Measurements from ENCODE around the gene CHMP5. TPM values are rescaled to one million over a fixed set of nuclear protein-coding genes. Genes with fewer than 3 reads are reported as not detected.

CHMP5 gene
- total and polyA plus RNA-seq, 7 experiments from 2014 or later = 21.4 to 74.6 (median 37.8) TPM

DNA sequence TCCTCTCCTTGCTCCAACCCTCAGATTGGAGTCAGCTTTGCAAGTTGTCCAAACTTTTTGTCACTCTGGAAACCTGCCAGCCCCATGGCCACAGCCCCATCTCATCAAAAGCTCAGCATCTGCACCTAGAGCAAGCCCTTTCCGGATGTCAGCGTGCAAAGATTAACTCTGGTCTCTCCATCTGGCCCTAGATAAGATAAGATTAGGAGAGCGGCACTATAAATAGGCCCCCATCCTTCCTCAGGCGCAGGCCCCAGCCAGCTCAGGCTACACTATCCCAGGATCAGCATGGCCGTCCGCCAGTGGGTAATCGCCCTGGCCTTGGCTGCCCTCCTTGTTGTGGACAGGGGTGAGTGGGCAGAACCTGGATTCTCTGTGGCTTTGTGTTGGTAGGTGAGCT, 24.9 kb upstream of the CHMP5 start, which contains the start of gene SPINK4:
Gene SPINK4 (plus strand): TSS at position 247 of the 400 bp plus-strand sequence. CDS start 42 bp downstream, at position 289.
- ChIA-PET POLR2A (no interaction called here), CTCF (no interaction called here)
- DNase-seq = no peak
- Mint-ChIP-seq H3K9me3 (no peaks in the 10 kb centered on the region), H3K27ac (peak within 1 kb of the TSS in 2 of 9 donors; percentile 14 to 57), H3K4me1 (peaks cover 4 to 11% (median 6%) of the 10 kb centered on the region in 7 donors), H3K27me3 (peaks cover 0 to 6% (median 0%) of the 10 kb centered on the region in 5 donors), H3K4me3 (no peak within 1 kb of the TSS), H3K36me3 (no peaks in the 10 kb centered on the region)
- H3K4me1 ChIP-seq (ENCODE audit: control insufficient read depth in 2 of 2, insufficient read depth in 2 of 2, low read length in 2 of 2) = no peaks in the 10 kb centered on the region
- H3K36me3 ChIP-seq (ENCODE audit: control insufficient read depth in 2 of 3, insufficient read depth in 3 of 3, low read length in 3 of 3) = no peaks in the 10 kb centered on the region
- H3K9me3 ChIP-seq (ENCODE audit: control insufficient read depth in 2 of 3, low read length in 3 of 3) = no peaks in the 10 kb centered on the region
- H3K27me3 ChIP-seq (ENCODE audit: control insufficient read depth in 2 of 2, insufficient read depth in 2 of 2, low read length in 2 of 2) = no peaks in the 10 kb centered on the region
- intact Hi-C loops (cut with micrococcal nuclease) = no loop called here
- no peak within 1 kb of the TSS for H3K27ac ChIP-seq (ENCODE audit: low read depth, low read length)
- H3K4me3 ChIP-seq (ENCODE audit: low read length) = no peak within 1 kb of the TSS
- ATAC-seq = peak; percentile 44

DNA sequence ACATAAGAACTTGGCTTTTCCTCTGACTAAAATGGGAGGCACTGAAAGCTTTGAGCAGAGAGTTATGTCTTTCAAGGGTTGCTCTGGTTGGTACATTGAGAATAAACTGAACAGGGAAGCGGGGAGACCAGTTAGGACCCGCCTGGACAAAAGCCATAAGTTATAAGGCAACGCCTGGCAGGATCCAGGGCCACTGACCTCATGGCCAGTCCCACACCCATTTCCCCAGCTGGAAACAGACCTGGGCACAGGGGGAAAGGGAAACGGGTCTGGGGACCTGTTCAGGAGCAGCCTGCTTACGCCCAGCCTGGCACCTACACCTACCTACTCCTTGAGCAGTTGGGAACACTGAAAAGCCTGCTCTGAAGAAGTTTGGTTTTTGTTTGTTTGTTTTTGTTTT, 23.6 kb upstream of the CHMP5 start:
- intact Hi-C loops (cut with micrococcal nuclease) = no loop called here
- no peaks in the 10 kb centered on the region for H3K36me3 Mint-ChIP-seq
- no peak overlapping the region for H3K4me3 Mint-ChIP-seq
- ChIA-PET CTCF (no interaction called here), POLR2A (no interaction called here)
- Histone ChIP-seq H3K4me3 (ENCODE audit: low read length) (no peak overlapping the region), H3K36me3 (ENCODE audit: control insufficient read depth in 2 of 3, insufficient read depth in 3 of 3, low read length in 3 of 3) (no peaks in the 10 kb centered on the region), H3K27ac (ENCODE audit: low read depth, low read length) (no peak overlapping the region), H3K9me3 (ENCODE audit: control insufficient read depth in 2 of 3, low read length in 3 of 3) (no peaks in the 10 kb centered on the region), H3K27me3 (ENCODE audit: control insufficient read depth in 2 of 2, insufficient read depth in 2 of 2, low read length in 2 of 2) (no peaks in the 10 kb centered on the region), H3K4me1 (ENCODE audit: control insufficient read depth in 2 of 2, insufficient read depth in 2 of 2, low read length in 2 of 2) (no peaks in the 10 kb centered on the region)
- ATAC-seq (no peak), DNase-seq (no peak)
- H3K27me3 Mint-ChIP-seq = peaks cover 0 to 6% (median 0%) of the 10 kb centered on the region in 5 donors
- H3K27ac Mint-ChIP-seq = no peak overlapping the region
- H3K9me3 Mint-ChIP-seq = no peaks in the 10 kb centered on the region
- H3K4me1 Mint-ChIP-seq = peaks cover 4 to 11% (median 6%) of the 10 kb centered on the region in 7 donors

DNA sequence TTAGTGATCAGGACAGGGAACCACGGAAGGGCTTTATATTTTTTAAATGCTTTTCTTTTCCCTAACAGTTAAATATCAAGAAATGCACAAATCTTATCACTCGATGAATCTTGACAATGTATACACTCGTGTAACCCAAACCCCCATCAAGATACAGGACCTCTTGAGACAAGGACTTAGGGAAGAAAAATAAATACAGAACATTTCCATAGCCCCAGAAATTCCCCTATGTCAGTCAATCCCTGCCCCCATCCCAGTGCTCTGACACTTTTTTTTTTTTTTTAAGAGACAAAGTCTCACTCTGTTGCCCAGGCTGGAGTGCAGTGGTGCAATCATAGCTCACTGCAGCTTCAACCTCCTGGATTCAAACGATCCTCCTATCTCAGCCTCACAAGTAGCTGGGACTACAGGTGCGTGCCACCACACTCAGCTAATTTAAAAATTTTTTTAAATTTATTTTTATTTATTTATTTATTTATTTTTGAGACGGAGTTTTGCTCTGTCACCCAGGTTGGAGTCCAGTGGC, 22.2 kb upstream of the CHMP5 start:
- ATAC-seq (no peak), DNase-seq (no peak)
- CTCF ChIA-PET = no interaction called here
- H3K9me3 ChIP-seq (ENCODE audit: control insufficient read depth in 2 of 3, low read length in 3 of 3) = no peaks in the 10 kb centered on the region
- no peaks in the 10 kb centered on the region for H3K4me1 ChIP-seq (ENCODE audit: control insufficient read depth in 2 of 2, insufficient read depth in 2 of 2, low read length in 2 of 2)
- no peaks in the 10 kb centered on the region for H3K9me3 Mint-ChIP-seq
- H3K27ac Mint-ChIP-seq = no peak overlapping the region
- H3K4me1 Mint-ChIP-seq = peaks cover 4 to 11% (median 6%) of the 10 kb centered on the region in 7 donors
- intact Hi-C loops (cut with micrococcal nuclease) = no loop called here
- H3K27me3 ChIP-seq (ENCODE audit: control insufficient read depth in 2 of 2, insufficient read depth in 2 of 2, low read length in 2 of 2) = no peaks in the 10 kb centered on the region
- no peak overlapping the region for H3K4me3 Mint-ChIP-seq
- H3K27me3 Mint-ChIP-seq = peaks cover 0 to 6% (median 0%) of the 10 kb centered on the region in 5 donors
- POLR2A ChIA-PET = no interaction called here
- peaks cover 2 to 9% (median 5%) of the 10 kb centered on the region in 5 donors for H3K36me3 Mint-ChIP-seq
- no peaks in the 10 kb centered on the region for H3K36me3 ChIP-seq (ENCODE audit: control insufficient read depth in 2 of 3, insufficient read depth in 3 of 3, low read length in 3 of 3)
- H3K27ac ChIP-seq (ENCODE audit: low read depth, low read length) = no peak overlapping the region
- H3K4me3 ChIP-seq (ENCODE audit: low read length) = no peak overlapping the region

DNA sequence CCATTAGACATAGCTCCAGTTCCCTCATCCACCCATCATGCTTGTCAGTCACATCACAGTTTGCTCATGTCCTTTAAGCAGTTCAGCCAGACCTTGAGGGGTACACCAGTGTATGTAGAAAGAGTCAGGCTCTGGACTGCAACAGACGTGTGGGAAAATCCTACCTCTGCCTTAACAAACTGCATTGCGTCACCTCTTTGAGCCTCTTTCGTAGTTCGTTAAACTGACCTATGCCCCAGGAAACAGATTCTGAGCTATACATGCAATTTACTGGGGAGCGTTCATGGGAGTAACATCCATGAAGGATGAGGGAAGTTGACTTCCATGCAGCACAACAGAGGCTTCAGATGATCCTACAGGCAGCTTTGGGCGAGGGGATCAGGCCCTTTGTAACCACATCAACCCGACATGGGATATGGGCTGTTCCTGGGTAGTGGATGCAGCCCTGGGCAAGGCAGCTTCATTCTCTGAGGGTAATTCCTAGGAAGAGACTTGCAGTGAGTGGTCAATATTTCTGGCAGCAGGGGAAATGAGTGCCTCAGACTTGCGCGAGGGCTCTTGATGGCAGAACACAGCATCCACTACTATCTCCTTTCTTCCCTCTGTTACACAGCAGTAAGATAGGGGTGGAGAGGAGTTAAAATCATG, 20.6 kb upstream of the CHMP5 start:
- H3K27ac Mint-ChIP-seq = no peak overlapping the region
- Histone ChIP-seq H3K4me1 (ENCODE audit: control insufficient read depth in 2 of 2, insufficient read depth in 2 of 2, low read length in 2 of 2) (no peaks in the 10 kb centered on the region), H3K27ac (ENCODE audit: low read depth, low read length) (no peak overlapping the region), H3K9me3 (ENCODE audit: control insufficient read depth in 2 of 3, low read length in 3 of 3) (no peaks in the 10 kb centered on the region), H3K4me3 (ENCODE audit: low read length) (no peak overlapping the region), H3K27me3 (ENCODE audit: control insufficient read depth in 2 of 2, insufficient read depth in 2 of 2, low read length in 2 of 2) (no peaks in the 10 kb centered on the region), H3K36me3 (ENCODE audit: control insufficient read depth in 2 of 3, insufficient read depth in 3 of 3, low read length in 3 of 3) (peaks cover 0 to 8% (median 0%) of the 10 kb centered on the region in 3 experiments)
- peaks cover 0 to 6% (median 0%) of the 10 kb centered on the region in 5 donors for H3K27me3 Mint-ChIP-seq
- ATAC-seq (no peak), DNase-seq (no peak)
- ChIA-PET POLR2A (no interaction called here), CTCF (no interaction called here)
- no peaks in the 10 kb centered on the region for H3K9me3 Mint-ChIP-seq
- intact Hi-C loops (cut with micrococcal nuclease) = no loop called here
- peaks cover 3 to 19% (median 8%) of the 10 kb centered on the region in 5 donors for H3K36me3 Mint-ChIP-seq
- H3K4me3 Mint-ChIP-seq = no peak overlapping the region
- H3K4me1 Mint-ChIP-seq = peaks cover 4 to 11% (median 6%) of the 10 kb centered on the region in 7 donors

DNA sequence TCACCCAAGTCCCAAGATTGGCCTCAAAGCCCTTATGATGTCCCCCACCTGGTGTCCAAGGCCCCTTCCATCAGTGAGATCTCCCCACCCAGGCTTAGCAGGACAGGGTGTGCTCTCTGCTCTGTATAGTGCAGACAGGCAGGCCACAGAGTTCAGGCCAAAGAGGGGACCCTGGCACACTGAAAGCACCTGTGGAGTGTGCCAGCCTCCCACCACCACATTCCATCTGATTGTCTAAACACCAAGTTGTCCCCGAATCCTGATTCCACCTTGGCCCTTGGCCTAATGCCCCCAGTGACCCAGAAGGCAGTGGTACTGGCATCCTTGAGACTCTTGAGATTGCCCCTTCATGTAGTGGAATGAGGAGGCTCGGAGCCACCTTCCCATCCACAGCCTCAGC, 19.5 kb upstream of the CHMP5 start:
- Histone ChIP-seq H3K27me3 (ENCODE audit: control insufficient read depth in 2 of 2, insufficient read depth in 2 of 2, low read length in 2 of 2) (no peaks in the 10 kb centered on the region), H3K4me3 (ENCODE audit: low read length) (no peak overlapping the region), H3K36me3 (ENCODE audit: control insufficient read depth in 2 of 3, insufficient read depth in 3 of 3, low read length in 3 of 3) (peaks cover 0 to 9% (median 0%) of the 10 kb centered on the region in 3 experiments), H3K4me1 (ENCODE audit: control insufficient read depth in 2 of 2, insufficient read depth in 2 of 2, low read length in 2 of 2) (no peaks in the 10 kb centered on the region), H3K9me3 (ENCODE audit: control insufficient read depth in 2 of 3, low read length in 3 of 3) (no peaks in the 10 kb centered on the region), H3K27ac (ENCODE audit: low read depth, low read length) (no peak overlapping the region)
- Mint-ChIP-seq H3K4me1 (peaks cover 0 to 12% (median 0%) of the 10 kb centered on the region in 7 donors), H3K4me3 (no peak overlapping the region), H3K27ac (no peak overlapping the region), H3K36me3 (peaks cover 3 to 19% (median 8%) of the 10 kb centered on the region in 5 donors), H3K9me3 (no peaks in the 10 kb centered on the region), H3K27me3 (peaks cover 0 to 6% (median 0%) of the 10 kb centered on the region in 5 donors)
- CTCF ChIA-PET = no interaction called here
- intact Hi-C loops (cut with micrococcal nuclease) = no loop called here
- POLR2A ChIA-PET = no interaction called here
- ATAC-seq = no peak
- no peak for DNase-seq

DNA sequence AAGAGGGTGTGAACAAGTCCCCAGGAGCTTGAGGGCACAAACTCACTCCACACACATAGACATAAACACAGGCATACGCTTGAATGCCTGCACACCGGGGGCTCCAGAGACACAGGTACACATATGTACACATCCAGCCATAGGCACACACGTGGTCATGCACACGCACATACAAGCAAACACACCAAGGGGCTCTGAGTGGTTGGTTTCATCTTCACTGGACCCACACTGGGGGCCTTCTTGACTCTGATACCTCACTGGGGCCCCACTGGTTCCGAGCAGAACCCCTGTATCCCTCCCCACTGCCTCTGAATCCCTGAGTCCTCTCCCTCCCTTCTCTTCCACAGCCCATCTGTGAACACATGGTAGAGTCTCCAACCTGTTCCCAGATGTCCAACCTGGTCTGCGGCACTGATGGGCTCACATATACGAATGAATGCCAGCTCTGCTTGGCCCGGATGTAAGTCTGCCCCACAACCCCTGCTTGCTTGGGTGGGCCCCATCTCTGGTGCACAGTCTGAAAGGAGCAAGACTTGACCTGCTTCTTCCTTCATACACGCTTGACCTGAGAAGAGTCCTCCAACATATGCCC, 18.5 kb upstream of the CHMP5 start:
- Histone ChIP-seq H3K27ac (ENCODE audit: low read depth, low read length) (no peak overlapping the region), H3K4me1 (ENCODE audit: control insufficient read depth in 2 of 2, insufficient read depth in 2 of 2, low read length in 2 of 2) (no peaks in the 10 kb centered on the region), H3K36me3 (ENCODE audit: control insufficient read depth in 2 of 3, insufficient read depth in 3 of 3, low read length in 3 of 3) (peaks cover 0 to 13% (median 0%) of the 10 kb centered on the region in 3 experiments), H3K9me3 (ENCODE audit: control insufficient read depth in 2 of 3, low read length in 3 of 3) (no peaks in the 10 kb centered on the region), H3K4me3 (ENCODE audit: low read length) (no peak overlapping the region), H3K27me3 (ENCODE audit: control insufficient read depth in 2 of 2, insufficient read depth in 2 of 2, low read length in 2 of 2) (no peaks in the 10 kb centered on the region)
- peaks cover 3 to 19% (median 8%) of the 10 kb centered on the region in 5 donors for H3K36me3 Mint-ChIP-seq
- no peak overlapping the region for H3K27ac Mint-ChIP-seq
- no peak for DNase-seq
- H3K9me3 Mint-ChIP-seq = no peaks in the 10 kb centered on the region
- intact Hi-C loops (cut with micrococcal nuclease) = no loop called here
- peaks cover 0 to 12% (median 0%) of the 10 kb centered on the region in 7 donors for H3K4me1 Mint-ChIP-seq
- ChIA-PET CTCF (no interaction called here), POLR2A (no interaction called here)
- H3K4me3 Mint-ChIP-seq = no peak overlapping the region
- ATAC-seq = no peak
- no peaks in the 10 kb centered on the region for H3K27me3 Mint-ChIP-seq
